Stomach (tissue), 9 donors: ENCODE results near the gene PRDM16. TPM values are rescaled to one million over a fixed set of nuclear protein-coding genes. Genes with fewer than 3 reads are reported as not detected.
A peak's percentile ranks its signal among the peaks of the same experiment; 100 is the strongest.

ENCODE experiments used
- DNase-seq, 2 donors: peaks; one replicate each; pipeline versions ENCODE4 v3.0.0 to v3.0.0-alpha.2; 2013 to 2019
- H3K27ac ChIP-seq, 5 donors: fragments of 200-600 bp in 4 of 5; sonication (generic) in 4 of 5; one replicate each; pipeline ENCODE4 v1.5.1; 2013 to 2019; ENCODE audit warnings: mild to moderate bottlenecking in 1 of 5, moderate library complexity in 1 of 5
- H3K27me3 ChIP-seq, 3 donors: fragments of 200-600 bp; sonication (generic); one replicate each; pipeline ENCODE4 v1.5.1; 2017 to 2019; ENCODE audit warnings: mixed run types in 1 of 3
- H3K36me3 ChIP-seq, 4 donors: fragments of 200-600 bp; sonication (generic); 1 replicate in 3 of 4; 2 replicates in 1 of 4; pipeline ENCODE4 v1.5.1; 2016 to 2019
- H3K4me1 ChIP-seq, 4 donors: fragments of 200-600 bp; sonication (generic); one replicate each; pipeline ENCODE4 v1.5.1; 2016 to 2019
- H3K4me3 ChIP-seq, 4 donors: fragments of 200-600 bp; sonication (generic) in 3 of 4; one replicate each; pipeline ENCODE4 v1.5.1; 2016 to 2019; ENCODE audit warnings: mild to moderate bottlenecking in 1 of 4
- H3K9me3 ChIP-seq, 4 donors: fragments of 200-600 bp; sonication (generic); one replicate each; pipeline ENCODE4 v1.5.1; 2016 to 2019
- CTCF ChIP-seq, 7 experiments: fragments of 450-650 bp in 4 of 7; fragments of 200-600 bp in 3 of 7; sonication (generic) in 3 of 7; IDR thresholded peaks; one replicate each; pipeline ENCODE4 v1.5.1; 2016 to 2019; ENCODE audit warnings: antibody characterized with exemption in 7 of 7, control low read depth in 2 of 7, mild to moderate bottlenecking in 1 of 7
- EP300 ChIP-seq: sonication (generic); formaldehyde crosslinking; IDR thresholded peaks from one replicate; pipeline ENCODE4 v1.6.1; 2017; ENCODE audit warnings: antibody characterized with exemption
- POLR2A ChIP-seq, 4 donors: fragments of 450-650 bp; IDR thresholded peaks; one replicate each; pipeline ENCODE4 v1.6.1; 2016; ENCODE audit warnings: antibody characterized with exemption in 4 of 4, control low read depth in 2 of 4, mild to moderate bottlenecking in 1 of 4, moderate library complexity in 1 of 4
- POLR2AphosphoS5 ChIP-seq, 3 donors: sonication (generic); formaldehyde crosslinking; IDR thresholded peaks; one replicate each; pipeline ENCODE4 v1.6.1; 2016; ENCODE audit warnings: antibody characterized with exemption in 3 of 3
- WGBS, 5 donors: extraction: QIAGEN DNeasy Blood & Tissue Kit in 3 of 5; methylation state at CpG; one replicate each; pipeline versions ENCODE4 v1.1.5 to v1.1.7; 2013 to 2018; 5-methylcytosine and 5-hydroxymethylcytosine counted together
- intact Hi-C: fragments of 100-400 bp; cut with DNase I; formaldehyde crosslinking; loops from one replicate; pipeline ENCODE4 v1.15.1; 2023; ENCODE audit warnings: low total_unique reads
- polyA plus RNA-seq, 3 donors: library from polyadenylated mRNA; stranded (reverse); fragments of 200-250 nt; gene quantifications; one replicate each; pipeline ENCODE4 v1.2.3, GENCODE V29; 2013
- total RNA-seq, 5 donors: library from RNA; depleted of rRNA; stranded (reverse); fragments of >200 nt; gene quantifications; one replicate each; pipeline versions ENCODE4 v1.1.0 to v1.2.3, GENCODE V29; 2014 to 2016
- donor health status: healthy with polysubstance abuse.
- donor health status: Bipolar disorder and iron deficiency.
- donor health status: healthy.

The PRDM16 gene
- total and polyA plus RNA-seq, 8 donors, result 0.29 to 222 (median 15.8) TPM

GRCh38 chr1:3124246-3124645, 55.2 kb downstream of the PRDM16 start:
- no peaks in the 10 kb centered on the region for H3K27me3 ChIP-seq
- WGBS, 5 donors, result 83 to 100% (median 93%) methylated on average over 1 to 3 of the region's 3 CpGs
- H3K36me3 ChIP-seq, result no peaks in the 10 kb centered on the region
- intact Hi-C loops, result no loop called here
- no peaks in the 10 kb centered on the region for H3K9me3 ChIP-seq
- no peak for TF ChIP-seq POLR2AphosphoS5 (IDR thresholded peaks at IDR 0.05)
- TF ChIP-seq CTCF (IDR thresholded peaks at IDR 0.05), result no peak
- TF ChIP-seq EP300, result no peak
- no peak for TF ChIP-seq POLR2A (IDR thresholded peaks at IDR 0.05)
- peak overlapping the region in 1 of 5 donors; percentile 79 for H3K27ac ChIP-seq
- no peak for DNase-seq
- H3K4me3 ChIP-seq, result no peak overlapping the region
- peaks cover 38 to 68% (median 58%) of the 10 kb centered on the region in 4 donors for H3K4me1 ChIP-seq

GRCh38 chr1:3125078-3125477, 56.1 kb downstream of the PRDM16 start:
- no peak for TF ChIP-seq POLR2A (IDR thresholded peaks at IDR 0.05)
- TF ChIP-seq EP300, result no peak
- no peak for TF ChIP-seq POLR2AphosphoS5 (IDR thresholded peaks at IDR 0.05)
- no peak for TF ChIP-seq CTCF (IDR thresholded peaks at IDR 0.05)
- Histone ChIP-seq H3K27ac (peak overlapping the region in 2 of 5 donors; percentile 26 to 79), H3K36me3 (no peaks in the 10 kb centered on the region), H3K4me3 (no peak overlapping the region), H3K27me3 (no peaks in the 10 kb centered on the region), H3K9me3 (no peaks in the 10 kb centered on the region), H3K4me1 (peaks cover 36 to 67% (median 59%) of the 10 kb centered on the region in 4 donors)
- 83 to 91% (median 85%) methylated on average over 12 to 15 of the region's 15 CpGs for WGBS, 5 donors
- DNase-seq, result no peak
- intact Hi-C loops, result no loop called here

DNA sequence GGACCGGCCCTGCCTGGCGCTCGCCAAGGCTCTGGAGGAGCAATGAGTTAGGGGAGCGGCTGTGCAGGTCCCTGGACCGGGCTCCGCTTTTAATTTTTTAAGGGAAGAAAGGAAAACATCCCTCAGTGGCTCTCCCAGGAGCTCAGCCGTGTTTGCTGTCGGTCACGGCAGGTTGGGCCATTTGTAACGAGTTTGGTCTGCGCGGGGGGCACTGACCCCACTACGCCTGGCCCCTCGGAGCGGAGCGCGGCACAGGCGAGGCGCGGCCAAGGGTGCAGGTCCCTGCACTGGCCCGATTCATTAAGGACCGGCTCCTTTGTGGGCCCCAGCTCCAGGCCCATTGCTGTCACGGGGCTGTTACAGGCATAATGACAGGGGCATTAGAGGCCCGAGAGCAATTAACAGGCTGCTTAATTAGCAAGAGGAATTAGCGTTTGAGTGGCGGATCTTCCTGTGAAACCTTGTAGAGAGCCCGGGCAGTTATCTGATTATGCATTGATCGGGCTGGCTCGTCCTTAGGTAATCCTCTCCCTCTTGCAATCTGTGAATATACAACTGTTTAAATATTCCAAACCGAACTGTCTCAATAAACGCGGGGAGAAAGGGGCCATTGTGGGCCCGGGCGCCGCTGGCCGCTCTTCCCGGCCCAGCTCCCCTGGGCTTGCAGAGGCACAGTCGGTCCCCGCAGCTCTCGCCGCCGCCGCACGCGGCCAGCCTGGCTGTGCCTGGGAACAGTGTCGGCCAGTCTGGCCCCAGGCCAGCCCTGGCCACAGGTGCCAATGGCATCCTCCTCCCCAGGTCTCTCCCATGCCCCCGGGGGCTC, 56.8 kb downstream of the PRDM16 start:
- Histone ChIP-seq H3K27me3 (no peaks in the 10 kb centered on the region), H3K36me3 (no peaks in the 10 kb centered on the region), H3K27ac (peak overlapping the region; percentile 5 to 79 (median 70)), H3K9me3 (no peaks in the 10 kb centered on the region), H3K4me3 (no peak overlapping the region), H3K4me1 (peaks cover 37 to 65% (median 59%) of the 10 kb centered on the region in 4 donors)
- intact Hi-C loops, result no loop called here
- WGBS, 5 donors, result 56 to 78% (median 69%) methylated on average over 46 to 47 of the region's 47 CpGs
- TF ChIP-seq POLR2AphosphoS5 (IDR thresholded peaks at IDR 0.05) (no peak), POLR2A (IDR thresholded peaks at IDR 0.05) (no peak), CTCF (IDR thresholded peaks at IDR 0.05) (no peak), EP300 (no peak)
- peak in 1 of 2 donors; percentile 53 for DNase-seq

DNA sequence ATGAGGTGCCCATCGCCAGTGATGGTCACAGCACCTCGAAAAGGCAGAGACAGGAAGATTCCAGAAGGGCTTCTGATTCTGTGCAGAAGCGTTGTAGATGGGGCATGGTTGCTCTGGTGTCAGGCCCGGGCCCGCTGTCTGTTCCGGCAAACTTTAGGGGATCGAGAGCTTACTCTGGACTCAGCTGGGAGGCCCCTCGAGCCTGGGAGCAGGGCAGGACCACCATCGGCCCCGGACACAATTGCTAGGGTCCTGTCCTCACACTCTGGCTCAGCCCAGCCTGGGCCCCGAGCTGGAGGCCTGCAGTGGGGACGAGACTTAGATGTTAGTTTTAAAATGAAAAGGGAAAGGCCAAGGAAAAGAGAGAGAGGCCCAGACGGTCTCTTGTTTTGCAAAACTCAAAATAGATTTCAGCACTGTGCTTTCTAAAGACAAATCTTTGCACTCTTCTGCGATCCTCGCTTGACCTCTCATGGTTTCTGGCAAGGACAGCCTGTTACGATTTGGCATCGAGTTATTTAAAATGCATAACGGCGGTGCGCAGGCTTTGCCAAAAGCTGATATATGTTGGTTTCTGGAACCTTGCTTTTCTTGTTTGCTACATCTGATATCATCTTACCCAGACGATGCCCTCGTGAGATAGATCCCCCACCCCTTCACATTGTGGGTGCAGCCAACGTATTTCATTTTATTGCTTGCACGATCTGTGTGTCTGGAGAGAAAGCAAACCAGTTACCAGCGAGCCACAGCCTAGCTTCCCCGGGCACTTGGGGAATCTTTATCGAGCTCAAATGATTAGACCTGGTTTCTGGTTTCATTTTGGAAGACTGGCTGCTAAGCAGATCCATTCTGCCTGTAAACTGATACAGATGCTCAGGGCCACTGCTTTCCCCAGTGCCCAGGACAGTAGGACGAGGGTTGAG, 58.0 kb downstream of the PRDM16 start:
- Histone ChIP-seq H3K27ac (peak overlapping the region; percentile 15 to 79 (median 72)), H3K36me3 (no peaks in the 10 kb centered on the region), H3K9me3 (no peaks in the 10 kb centered on the region), H3K4me3 (no peak overlapping the region), H3K27me3 (no peaks in the 10 kb centered on the region), H3K4me1 (peaks cover 37 to 76% (median 69%) of the 10 kb centered on the region in 4 donors)
- DNase-seq, result peak in 1 of 2 donors; percentile 59
- TF ChIP-seq POLR2AphosphoS5 (IDR thresholded peaks at IDR 0.05) (no peak), EP300 (no peak), CTCF (IDR thresholded peaks at IDR 0.05) (no peak), POLR2A (IDR thresholded peaks at IDR 0.05) (no peak)
- intact Hi-C loops, result no loop called here
- WGBS, 5 donors, result 36 to 52% (median 42%) methylated on average over 28 of the region's 28 CpGs
